ENCODE results near the gene TMEM151B. TPM values are rescaled to one million over a fixed set of nuclear protein-coding genes. Genes with fewer than 3 reads are reported as not detected.

TMEM151B gene
- total RNA-seq, 1 experiment from 2014 or later, result not detected

DNA sequence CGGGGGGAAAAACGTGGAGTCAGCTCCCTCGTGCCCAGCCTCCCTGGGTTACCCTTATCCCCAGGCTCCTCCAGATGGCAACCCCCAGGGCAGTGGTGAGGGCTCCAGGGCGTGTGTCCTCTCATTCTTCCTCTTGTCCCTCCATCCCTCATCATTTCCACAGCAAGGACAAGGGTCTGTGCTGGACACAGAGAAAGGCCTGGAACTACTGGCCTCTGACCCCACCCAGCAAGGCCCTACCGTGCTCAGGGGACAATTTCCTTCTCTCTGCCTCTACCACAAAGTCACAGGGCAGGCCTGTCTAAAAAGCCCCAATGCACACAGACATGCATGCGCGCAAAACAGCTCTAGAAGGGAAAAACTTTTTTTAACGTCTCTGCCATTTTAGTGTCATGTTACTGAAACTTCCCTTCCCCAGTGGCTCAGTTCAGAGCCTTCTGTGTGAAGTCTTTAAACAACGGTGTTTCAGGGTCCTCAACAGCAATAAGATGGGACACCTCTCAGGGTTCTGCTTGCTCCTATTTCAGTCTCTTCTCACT is 11.9 kb upstream of the TMEM151B start (continued):
- TF ChIP-seq, protein P1, sequence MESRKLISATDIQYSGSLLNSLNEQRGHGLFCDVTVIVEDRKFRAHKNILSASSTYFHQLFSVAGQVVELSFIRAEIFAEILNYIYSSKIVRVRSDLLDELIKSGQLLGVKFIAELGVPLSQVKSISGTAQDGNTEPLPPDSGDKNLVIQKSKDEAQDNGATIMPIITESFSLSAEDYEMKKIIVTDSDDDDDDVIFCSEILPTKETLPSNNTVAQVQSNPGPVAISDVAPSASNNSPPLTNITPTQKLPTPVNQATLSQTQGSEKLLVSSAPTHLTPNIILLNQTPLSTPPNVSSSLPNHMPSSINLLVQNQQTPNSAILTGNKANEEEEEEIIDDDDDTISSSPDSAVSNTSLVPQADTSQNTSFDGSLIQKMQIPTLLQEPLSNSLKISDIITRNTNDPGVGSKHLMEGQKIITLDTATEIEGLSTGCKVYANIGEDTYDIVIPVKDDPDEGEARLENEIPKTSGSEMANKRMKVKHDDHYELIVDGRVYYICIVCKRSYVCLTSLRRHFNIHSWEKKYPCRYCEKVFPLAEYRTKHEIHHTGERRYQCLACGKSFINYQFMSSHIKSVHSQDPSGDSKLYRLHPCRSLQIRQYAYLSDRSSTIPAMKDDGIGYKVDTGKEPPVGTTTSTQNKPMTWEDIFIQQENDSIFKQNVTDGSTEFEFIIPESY (IDR thresholded peaks at IDR 0.05; ENCODE audit: extremely low read depth, insufficient replicate concordance, low read length), result no peak
- TF ChIP-seq ZNF274 (IDR thresholded peaks at IDR 0.05; ENCODE audit: low read depth, low read length), result no peak

DNA sequence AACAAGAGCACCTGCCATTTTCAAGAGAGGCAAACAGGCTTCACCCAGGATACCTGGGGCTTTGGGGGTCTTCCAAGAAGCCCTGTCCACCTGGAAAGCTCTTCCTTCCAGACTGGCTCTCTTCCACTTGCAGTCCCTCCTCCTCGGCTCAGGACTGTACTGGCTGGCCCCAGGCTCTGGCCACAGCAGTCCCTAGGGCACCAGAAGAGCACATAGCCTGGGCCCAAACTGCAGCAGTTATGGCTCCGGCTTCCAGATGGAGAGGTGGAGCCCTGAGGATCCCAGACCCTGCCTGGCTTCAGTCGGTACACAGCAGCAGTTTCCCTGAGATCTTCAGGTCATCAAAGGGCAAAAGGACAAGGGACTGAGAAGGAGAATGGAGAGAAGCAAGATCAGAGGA is 11.3 kb upstream of the TMEM151B start:
- Histone ChIP-seq H3K4me2 (ENCODE audit: low read length) (no peak overlapping the region), H3K9me3 (ENCODE audit: control insufficient read depth in 1 of 2, insufficient read depth in 1 of 2, low read depth in 1 of 2, low read length in 2 of 2) (no peaks in the 10 kb centered on the region), H3K79me2 (ENCODE audit: insufficient read depth, low read length) (peaks cover 27% of the 10 kb centered on the region), H3K27me3 (ENCODE audit: insufficient read depth, low read length) (no peaks in the 10 kb centered on the region), H3K4me3 (replicated peaks in 1 of 2; ENCODE audit: low read depth in 1 of 2, low read length in 2 of 2) (no peak overlapping the region), H3K9me2 (ENCODE audit: insufficient read depth) (no peaks in the 10 kb centered on the region), H3K4me1 (ENCODE audit: control insufficient read depth in 1 of 2, insufficient read depth in 2 of 2, low read length in 2 of 2) (peaks cover 3 to 29% of the 10 kb centered on the region in 2 experiments), H3K27ac (ENCODE audit: low read depth, low read length) (no peak overlapping the region), H2AFZ (ENCODE audit: low read depth, low read length, poor library complexity, severe bottlenecking) (no peak overlapping the region), H3K36me3 (ENCODE audit: control insufficient read depth in 1 of 2, insufficient read depth in 2 of 2, low read length in 2 of 2) (peaks cover 6 to 18% of the 10 kb centered on the region in 2 experiments; a peak in 3 of 4 replicates), H3K9ac (ENCODE audit: low read length) (no peak overlapping the region), H4K20me1 (ENCODE audit: insufficient read depth) (peaks cover 11% of the 10 kb centered on the region; the same call in 1 of the 2 replicates)
- DNase-seq (ENCODE audit: low read depth, low spot score) (no peak), ATAC-seq (no peak)
- ChIA-PET CTCF (no interaction called here), POLR2A (no interaction called here), RAD21 (ENCODE audit: low non-redundant PET in 1 of 2, low total read pairs in 2 of 2, uncharacterized antibody in 2 of 2, unreplicated experiment in 2 of 2) (no interaction called here)
- TF ChIP-seq SRF (IDR thresholded peaks at IDR 0.05; ENCODE audit: low read depth) (no peak), CBX3 (IDR thresholded peaks at IDR 0.05; ENCODE audit: low read depth) (no peak), JUND (IDR thresholded peaks at IDR 0.05) (no peak), TCF7L2 (IDR thresholded peaks at IDR 0.05; ENCODE audit: borderline replicate concordance, extremely low read depth, insufficient read depth, insufficient read length) (no peak)
- TF ChIP-seq, protein P2, sequence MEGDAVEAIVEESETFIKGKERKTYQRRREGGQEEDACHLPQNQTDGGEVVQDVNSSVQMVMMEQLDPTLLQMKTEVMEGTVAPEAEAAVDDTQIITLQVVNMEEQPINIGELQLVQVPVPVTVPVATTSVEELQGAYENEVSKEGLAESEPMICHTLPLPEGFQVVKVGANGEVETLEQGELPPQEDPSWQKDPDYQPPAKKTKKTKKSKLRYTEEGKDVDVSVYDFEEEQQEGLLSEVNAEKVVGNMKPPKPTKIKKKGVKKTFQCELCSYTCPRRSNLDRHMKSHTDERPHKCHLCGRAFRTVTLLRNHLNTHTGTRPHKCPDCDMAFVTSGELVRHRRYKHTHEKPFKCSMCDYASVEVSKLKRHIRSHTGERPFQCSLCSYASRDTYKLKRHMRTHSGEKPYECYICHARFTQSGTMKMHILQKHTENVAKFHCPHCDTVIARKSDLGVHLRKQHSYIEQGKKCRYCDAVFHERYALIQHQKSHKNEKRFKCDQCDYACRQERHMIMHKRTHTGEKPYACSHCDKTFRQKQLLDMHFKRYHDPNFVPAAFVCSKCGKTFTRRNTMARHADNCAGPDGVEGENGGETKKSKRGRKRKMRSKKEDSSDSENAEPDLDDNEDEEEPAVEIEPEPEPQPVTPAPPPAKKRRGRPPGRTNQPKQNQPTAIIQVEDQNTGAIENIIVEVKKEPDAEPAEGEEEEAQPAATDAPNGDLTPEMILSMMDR (IDR thresholded peaks at IDR 0.05 in 2 of 3, conservative IDR thresholded peaks at IDR 0.05 in 1 of 3; ENCODE audit: borderline replicate concordance in 1 of 3, insufficient read depth in 1 of 3, low read depth in 2 of 3, low read length in 2 of 3), result no peak
- intact Hi-C loops (cut with micrococcal nuclease), result no loop called here
- BruUV-seq (replicated peaks), result no TSS peak

All from HCT116 (cell line).